ENCODE measurements around the gene MAP1LC3B2. TPM values are rescaled to one million over a fixed set of nuclear protein-coding genes. Genes with fewer than 3 reads are reported as not detected.

MAP1LC3B2 gene
- total RNA-seq, 6 donors from 2014 or later: 1.5 to 5.7 (median 2.5) TPM; not detected in 2

- WGBS, 2 donors: 89 to 90% methylated on average over 2 of the region's 2 CpGs
These were observed 8.0 kb upstream of the MAP1LC3B2 start for GRCh38 chr12:116551151-116551550.

GRCh38 chr12:116551619-116551951 lies 7.6 kb upstream of the MAP1LC3B2 start:
- TF ChIP-seq POLR2AphosphoS5 (IDR thresholded peaks at IDR 0.05) (no peak), CTCF (IDR thresholded peaks at IDR 0.05) (no peak), EP300 (IDR thresholded peaks at IDR 0.05) (no peak), POLR2A (IDR thresholded peaks at IDR 0.05) (no peak)
- ATAC-seq (ENCODE audit: low FRiP score in 2 of 2) (no peak), DNase-seq (no peak)
- no peak overlapping the region for H3K4me3 ChIP-seq
- H3K27me3 ChIP-seq: no peaks in the 10 kb centered on the region
- WGBS, 2 donors: 86 to 97% methylated on average over 2 of the region's 2 CpGs
- no peak overlapping the region for H3K27ac ChIP-seq
- peaks cover 0 to 5% (median 0%) of the 10 kb centered on the region in 4 donors for H3K4me1 ChIP-seq
- H3K9me3 ChIP-seq: no peaks in the 10 kb centered on the region
- H3K36me3 ChIP-seq: no peaks in the 10 kb centered on the region

More at GRCh38 chr12:116551151-116551550, 8.0 kb upstream of the MAP1LC3B2 start:
- no peak overlapping the region for H3K4me3 ChIP-seq
- no peaks in the 10 kb centered on the region for H3K27me3 ChIP-seq
- H3K36me3 ChIP-seq: no peaks in the 10 kb centered on the region
- no peak for DNase-seq
- H3K9me3 ChIP-seq: no peaks in the 10 kb centered on the region
- no peak for TF ChIP-seq CTCF (IDR thresholded peaks at IDR 0.05)
- TF ChIP-seq POLR2A (IDR thresholded peaks at IDR 0.05): no peak
- TF ChIP-seq EP300 (IDR thresholded peaks at IDR 0.05): no peak
- TF ChIP-seq POLR2AphosphoS5 (IDR thresholded peaks at IDR 0.05): no peak
- no peak for ATAC-seq (ENCODE audit: low FRiP score in 2 of 2)
- peaks cover 0 to 5% (median 0%) of the 10 kb centered on the region in 4 donors for H3K4me1 ChIP-seq
- no peak overlapping the region for H3K27ac ChIP-seq

- H3K27ac ChIP-seq: no peak overlapping the region
- peak in 1 of 2 donors; percentile 57 for ATAC-seq (ENCODE audit: low FRiP score in 2 of 2)
- H3K27me3 ChIP-seq: no peaks in the 10 kb centered on the region
- no peaks in the 10 kb centered on the region for H3K9me3 ChIP-seq
- no peaks in the 10 kb centered on the region for H3K36me3 ChIP-seq
- H3K4me1 ChIP-seq: peaks cover 0 to 5% (median 0%) of the 10 kb centered on the region in 4 donors
- DNase-seq: no peak
- TF ChIP-seq EP300 (IDR thresholded peaks at IDR 0.05) (no peak), CTCF (IDR thresholded peaks at IDR 0.05) (no peak), POLR2A (IDR thresholded peaks at IDR 0.05) (no peak), POLR2AphosphoS5 (IDR thresholded peaks at IDR 0.05) (peak in 1 of 2 donors; percentile 67)
- WGBS, 2 donors: 87 to 89% methylated on average over 16 of the region's 16 CpGs
- no peak overlapping the region for H3K4me3 ChIP-seq
These were observed 7.0 kb upstream of the MAP1LC3B2 start for GRCh38 chr12:116551952-116552772.

- Histone ChIP-seq H3K27ac (no peak overlapping the region), H3K27me3 (no peaks in the 10 kb centered on the region), H3K4me1 (peaks cover 0 to 5% (median 0%) of the 10 kb centered on the region in 4 donors), H3K9me3 (no peaks in the 10 kb centered on the region), H3K4me3 (no peak overlapping the region), H3K36me3 (no peaks in the 10 kb centered on the region)
- WGBS, 2 donors: 84% methylated on average over 17 of the region's 17 CpGs
- DNase-seq (no peak), ATAC-seq (ENCODE audit: low FRiP score in 2 of 2) (no peak)
- TF ChIP-seq POLR2AphosphoS5 (IDR thresholded peaks at IDR 0.05) (no peak), EP300 (IDR thresholded peaks at IDR 0.05) (no peak), POLR2A (IDR thresholded peaks at IDR 0.05) (no peak), CTCF (IDR thresholded peaks at IDR 0.05) (no peak)
These were observed 6.3 kb upstream of the MAP1LC3B2 start for GRCh38 chr12:116552773-116553373.

Data from upper lobe of left lung (tissue), 6 donors.